ENCODE measurements around the gene SEMA3A.

DNA sequence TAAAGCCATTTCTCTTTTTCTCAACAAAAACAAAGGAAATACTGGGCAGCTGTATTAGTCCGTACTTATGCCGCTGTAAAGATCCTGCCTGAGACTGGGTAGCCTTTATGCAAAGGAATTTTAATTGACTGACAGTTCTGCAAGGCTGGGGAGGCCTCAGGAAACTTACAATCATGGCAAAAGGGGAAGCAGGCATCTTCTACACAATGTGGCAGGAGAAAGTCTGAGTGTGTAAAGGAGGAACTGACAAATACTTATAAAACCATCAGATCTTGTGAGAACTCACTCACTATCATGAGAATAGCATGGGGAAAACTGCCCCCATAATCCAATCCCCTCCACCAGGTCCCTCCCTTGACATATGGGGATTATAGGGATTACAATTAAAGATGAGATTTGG is 264.3 kb downstream of the SEMA3A start:
- TF ChIP-seq, protein P1, sequence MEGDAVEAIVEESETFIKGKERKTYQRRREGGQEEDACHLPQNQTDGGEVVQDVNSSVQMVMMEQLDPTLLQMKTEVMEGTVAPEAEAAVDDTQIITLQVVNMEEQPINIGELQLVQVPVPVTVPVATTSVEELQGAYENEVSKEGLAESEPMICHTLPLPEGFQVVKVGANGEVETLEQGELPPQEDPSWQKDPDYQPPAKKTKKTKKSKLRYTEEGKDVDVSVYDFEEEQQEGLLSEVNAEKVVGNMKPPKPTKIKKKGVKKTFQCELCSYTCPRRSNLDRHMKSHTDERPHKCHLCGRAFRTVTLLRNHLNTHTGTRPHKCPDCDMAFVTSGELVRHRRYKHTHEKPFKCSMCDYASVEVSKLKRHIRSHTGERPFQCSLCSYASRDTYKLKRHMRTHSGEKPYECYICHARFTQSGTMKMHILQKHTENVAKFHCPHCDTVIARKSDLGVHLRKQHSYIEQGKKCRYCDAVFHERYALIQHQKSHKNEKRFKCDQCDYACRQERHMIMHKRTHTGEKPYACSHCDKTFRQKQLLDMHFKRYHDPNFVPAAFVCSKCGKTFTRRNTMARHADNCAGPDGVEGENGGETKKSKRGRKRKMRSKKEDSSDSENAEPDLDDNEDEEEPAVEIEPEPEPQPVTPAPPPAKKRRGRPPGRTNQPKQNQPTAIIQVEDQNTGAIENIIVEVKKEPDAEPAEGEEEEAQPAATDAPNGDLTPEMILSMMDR (IDR thresholded peaks at IDR 0.05), result no peak
- TF ChIP-seq POLR2A (IDR thresholded peaks at IDR 0.05), result no peak
- TF ChIP-seq POLR2AphosphoS5 (IDR thresholded peaks at IDR 0.05), result no peak

All from breast epithelium (tissue), 3 donors.